H9 (cell line): ENCODE measurements around the gene DNAJC18. TPM values are rescaled to one million over a fixed set of nuclear protein-coding genes. Genes with fewer than 3 reads are reported as not detected.
"Not testable (repeated sequence)": the region's sequence is repeated elsewhere in the genome, so short reads cannot be mapped to it uniquely, and the experiment has no call there.

Source experiments
- DNase-seq: peaks from one replicate; pipeline ENCODE4 v3.0.0-alpha.2; 2017
- H2AFZ ChIP-seq: one replicate; pipeline ENCODE4 v1.6.1; 2013; ENCODE audit warnings: mild to moderate bottlenecking, low read length, control low read depth, moderate library complexity
- H2AK5ac ChIP-seq: 2 replicates; pipeline ENCODE4 v1.6.1; 2013; ENCODE audit warnings: low read length, control low read depth, mixed read lengths; ENCODE audit not compliant: insufficient read length
- H2BK120ac ChIP-seq: one replicate; pipeline ENCODE4 v1.6.1; 2013; ENCODE audit warnings: low read depth, mild to moderate bottlenecking, low read length, control low read depth, inconsistent platforms; ENCODE audit not compliant: poor library complexity, severe bottlenecking
- H2BK12ac ChIP-seq: 2 replicates; pipeline ENCODE4 v1.6.1; 2013; ENCODE audit warnings: low read length, control low read depth, mixed read lengths, low read depth; ENCODE audit not compliant: insufficient read length
- H2BK15ac ChIP-seq: 2 replicates; pipeline ENCODE4 v1.6.1; 2013; ENCODE audit warnings: low read depth, low read length, control low read depth
- H2BK20ac ChIP-seq: one replicate; pipeline ENCODE4 v1.6.1; 2013; ENCODE audit warnings: low read depth, mild to moderate bottlenecking, low read length, control low read depth, inconsistent platforms; ENCODE audit not compliant: poor library complexity, severe bottlenecking
- H2BK5ac ChIP-seq: 2 replicates; pipeline ENCODE4 v1.6.1; 2013; ENCODE audit warnings: low read length, control low read depth, mixed read lengths; ENCODE audit not compliant: insufficient read length
- H3K14ac ChIP-seq: 2 replicates; pipeline ENCODE4 v1.6.1; 2013; ENCODE audit warnings: low read length, control low read depth; ENCODE audit not compliant: insufficient read depth
- H3K18ac ChIP-seq: 2 replicates; pipeline ENCODE4 v1.6.1; 2013; ENCODE audit warnings: low read depth, mild to moderate bottlenecking, mixed read lengths, low read length, control low read depth; ENCODE audit not compliant: insufficient read length
- H3K23ac ChIP-seq: 2 replicates; pipeline ENCODE4 v1.6.1; 2013; ENCODE audit warnings: low read length, control low read depth, mixed read lengths, low read depth; ENCODE audit not compliant: insufficient read length
- H3K23me2 ChIP-seq: 2 replicates; pipeline ENCODE4 v1.6.1; 2013; ENCODE audit warnings: low read depth, mild to moderate bottlenecking, mixed read lengths, low read length, control low read depth; ENCODE audit not compliant: insufficient read length, poor library complexity, severe bottlenecking
- H3K27ac ChIP-seq: 2 replicates; pipeline ENCODE4 v1.5.1; 2013; ENCODE audit warnings: low read length, control low read depth, mixed read lengths, low read depth; ENCODE audit not compliant: insufficient read length
- H3K27me3 ChIP-seq: 2 replicates; pipeline ENCODE4 v1.6.1; 2013; ENCODE audit warnings: low read length, control low read depth, inconsistent platforms; ENCODE audit not compliant: insufficient read depth
- H3K4ac ChIP-seq: 2 replicates; pipeline ENCODE4 v1.6.1; 2013; ENCODE audit warnings: low read depth, mild to moderate bottlenecking, control low read depth, inconsistent platforms, low read length, moderate library complexity
- H3K4me1 ChIP-seq: 2 replicates; pipeline ENCODE4 v1.6.1; 2013; ENCODE audit warnings: low read length, control low read depth, inconsistent platforms; ENCODE audit not compliant: insufficient read depth
- H3K4me2 ChIP-seq: 2 replicates; pipeline ENCODE4 v1.6.1; 2013; ENCODE audit warnings: low read length, control low read depth, mixed read lengths; ENCODE audit not compliant: insufficient read length, insufficient read depth
- H3K56ac ChIP-seq: 2 replicates; pipeline ENCODE4 v1.6.1; 2013; ENCODE audit warnings: low read depth, mild to moderate bottlenecking, mixed read lengths, low read length, control low read depth; ENCODE audit not compliant: insufficient read length
- H3K79me1 ChIP-seq: 2 replicates; pipeline ENCODE4 v1.6.1; 2013; ENCODE audit warnings: low read depth, mild to moderate bottlenecking, moderate library complexity, low read length, control low read depth, inconsistent platforms; ENCODE audit not compliant: insufficient read depth, poor library complexity, severe bottlenecking
- H3K79me2 ChIP-seq: 2 replicates; pipeline ENCODE4 v1.6.1; 2013; ENCODE audit warnings: low read length, control low read depth, inconsistent platforms; ENCODE audit not compliant: insufficient read depth
- H3K9ac ChIP-seq: 2 replicates; pipeline ENCODE4 v1.6.1; 2013; ENCODE audit warnings: low read length, control low read depth, mixed read lengths; ENCODE audit not compliant: insufficient read length; ENCODE audit errors: extremely low read depth
- H3K9me3 ChIP-seq: one replicate; pipeline ENCODE4 v1.6.1; 2013; ENCODE audit warnings: low read depth, low read length, inconsistent platforms; ENCODE audit not compliant: control insufficient read depth
- H3T11ph ChIP-seq: one replicate; pipeline ENCODE4 v1.6.1; 2013; ENCODE audit warnings: mild to moderate bottlenecking, low read length, control low read depth, inconsistent platforms
- H4K20me1 ChIP-seq: one replicate; pipeline ENCODE4 v1.6.1; 2013; ENCODE audit not compliant: control insufficient read depth, insufficient read length, insufficient read depth
- H4K5ac ChIP-seq: 2 replicates; pipeline ENCODE4 v1.6.1; 2013; ENCODE audit warnings: low read depth, mild to moderate bottlenecking, mixed read lengths, low read length, control low read depth; ENCODE audit not compliant: insufficient read length
- H4K8ac ChIP-seq: replicated peaks from 2 replicates; pipeline ENCODE4 v1.6.1; 2013; ENCODE audit warnings: low read length, control low read depth, mixed read lengths, low read depth; ENCODE audit not compliant: insufficient read length
- H4K91ac ChIP-seq: 2 replicates; pipeline ENCODE4 v1.6.1; 2013; ENCODE audit warnings: low read depth, mild to moderate bottlenecking, moderate library complexity, mixed read lengths, low read length, control low read depth; ENCODE audit not compliant: insufficient read length
- H3K27ac Mint-ChIP-seq, 3 experiments: 2 replicates in 2 of 3; 3 replicates in 1 of 3; pipeline ENCODE4 v1.8.0; 2020 to 2021; ENCODE audit warnings: mixed read lengths in 3 of 3, mild to moderate bottlenecking in 1 of 3, moderate library complexity in 1 of 3
- H3K27me3 Mint-ChIP-seq: 2 replicates; pipeline ENCODE4 v1.8.0; 2021; ENCODE audit warnings: low read depth, mild to moderate bottlenecking, moderate library complexity, mixed read lengths
- H3K36me3 Mint-ChIP-seq, 3 experiments: 2 replicates in 2 of 3; 3 replicates in 1 of 3; pipeline ENCODE4 v1.8.0; 2020 to 2021; ENCODE audit warnings: low read depth in 3 of 3, mixed read lengths in 3 of 3; ENCODE audit not compliant: insufficient read depth in 1 of 3
- H3K4me1 Mint-ChIP-seq, 2 experiments: 2 replicates each; pipeline ENCODE4 v1.8.0; 2020; ENCODE audit warnings: mixed read lengths in 2 of 2
- H3K4me3 Mint-ChIP-seq, 2 experiments: 2 replicates in 1 of 2; 3 replicates in 1 of 2; pipeline ENCODE4 v1.8.0; 2020 to 2021; ENCODE audit warnings: mild to moderate bottlenecking in 2 of 2, mixed read lengths in 2 of 2, moderate library complexity in 1 of 2
- H3K9me3 Mint-ChIP-seq, 2 experiments: 2 replicates in 1 of 2; 3 replicates in 1 of 2; pipeline ENCODE4 v1.8.0; 2020; ENCODE audit warnings: mild to moderate bottlenecking in 2 of 2, mixed read lengths in 2 of 2, moderate library complexity in 1 of 2
- WGBS: extraction: QIAGEN DNeasy Blood & Tissue Kit; methylation state at CpG from one replicate; pipeline ENCODE4 v1.1.7; 2013; ENCODE audit warnings: missing lambda C conversion rate, low lambda C conversion rate, mixed read lengths; ENCODE audit not compliant: insufficient read length; ENCODE audit errors: extremely low coverage; 5-methylcytosine and 5-hydroxymethylcytosine counted together
- total RNA-seq: library from RNA; stranded (reverse); gene quantifications from 2 replicates; pipeline ENCODE4 v1.2.1, GENCODE V29; 2021
- TF ChIP-seq, protein P1 (sequence below): fragments of 200-600 bp; sonication (generic); conservative IDR thresholded peaks from 3 replicates; pipeline ENCODE4 v1.8.0; 2021; ENCODE audit warnings: antibody characterized with exemption, mild to moderate bottlenecking

DNAJC18 gene
- total RNA-seq, 1 experiment from 2014 or later = 26.5 TPM

DNA sequence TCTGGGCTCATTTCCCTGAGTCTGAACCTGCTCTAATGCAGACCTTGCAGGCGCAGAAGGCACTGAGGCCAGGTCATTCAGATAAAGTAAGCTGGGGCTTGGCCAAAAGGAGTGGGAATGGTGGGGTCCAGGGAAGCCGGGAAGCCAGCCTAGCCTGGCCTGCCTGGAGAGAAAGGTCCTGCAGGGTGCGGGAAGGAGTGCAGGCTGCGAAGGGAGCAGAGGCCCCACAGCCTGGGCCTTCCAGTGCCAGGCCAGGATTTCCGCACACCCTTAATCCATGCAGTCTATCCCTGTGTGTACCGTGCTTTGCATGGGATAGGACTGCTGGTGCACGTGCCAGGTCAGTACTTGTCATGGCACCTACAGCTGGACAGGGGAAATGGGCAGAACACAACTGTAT, 46.9 kb upstream of the DNAJC18 start:
- Histone ChIP-seq H2BK120ac (no peak overlapping the region), H3K79me1 (no peaks in the 10 kb centered on the region), H3K4me2 (peak overlapping the region; percentile 28), H4K8ac (no peak overlapping the region), H3K56ac (no peak overlapping the region), H4K20me1 (no peaks in the 10 kb centered on the region), H3K14ac (peak overlapping the region; percentile 52; the same call in 1 of the 2 replicates), H2BK15ac (no peak overlapping the region), H3K23me2 (no peaks in the 10 kb centered on the region), H3K27me3 (no peaks in the 10 kb centered on the region), H4K5ac (no peak overlapping the region), H2BK5ac (no peak overlapping the region), H2AK5ac (no peak overlapping the region), H3K18ac (no peak overlapping the region), H3K79me2 (no peaks in the 10 kb centered on the region), H3K9ac (no peak overlapping the region), H2BK12ac (no peak overlapping the region), H4K91ac (no peak overlapping the region), H3K27ac (no peak overlapping the region), H3K9me3 (no peaks in the 10 kb centered on the region), H2BK20ac (no peak overlapping the region), H3T11ph (no peak overlapping the region), H3K4ac (no peak overlapping the region), H3K4me1 (no peaks in the 10 kb centered on the region; the same call in 1 of the 2 replicates), H2AFZ (no peak overlapping the region), H3K23ac (no peak overlapping the region)
- TF ChIP-seq, protein P1, sequence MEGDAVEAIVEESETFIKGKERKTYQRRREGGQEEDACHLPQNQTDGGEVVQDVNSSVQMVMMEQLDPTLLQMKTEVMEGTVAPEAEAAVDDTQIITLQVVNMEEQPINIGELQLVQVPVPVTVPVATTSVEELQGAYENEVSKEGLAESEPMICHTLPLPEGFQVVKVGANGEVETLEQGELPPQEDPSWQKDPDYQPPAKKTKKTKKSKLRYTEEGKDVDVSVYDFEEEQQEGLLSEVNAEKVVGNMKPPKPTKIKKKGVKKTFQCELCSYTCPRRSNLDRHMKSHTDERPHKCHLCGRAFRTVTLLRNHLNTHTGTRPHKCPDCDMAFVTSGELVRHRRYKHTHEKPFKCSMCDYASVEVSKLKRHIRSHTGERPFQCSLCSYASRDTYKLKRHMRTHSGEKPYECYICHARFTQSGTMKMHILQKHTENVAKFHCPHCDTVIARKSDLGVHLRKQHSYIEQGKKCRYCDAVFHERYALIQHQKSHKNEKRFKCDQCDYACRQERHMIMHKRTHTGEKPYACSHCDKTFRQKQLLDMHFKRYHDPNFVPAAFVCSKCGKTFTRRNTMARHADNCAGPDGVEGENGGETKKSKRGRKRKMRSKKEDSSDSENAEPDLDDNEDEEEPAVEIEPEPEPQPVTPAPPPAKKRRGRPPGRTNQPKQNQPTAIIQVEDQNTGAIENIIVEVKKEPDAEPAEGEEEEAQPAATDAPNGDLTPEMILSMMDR = no peak
- no CpG with 5 or more reads among the region's 7 CpGs for WGBS
- H3K27me3 Mint-ChIP-seq = peaks cover 3% of the 10 kb centered on the region; the same call in 1 of the 2 replicates
- H3K36me3 Mint-ChIP-seq = no peaks in the 10 kb centered on the region
- peak overlapping the region in 2 of 3 experiments; percentile 12 to 65; a peak in 3 of 7 replicates for H3K27ac Mint-ChIP-seq
- H3K9me3 Mint-ChIP-seq = no peaks in the 10 kb centered on the region
- peaks cover 12 to 39% of the 10 kb centered on the region in 2 experiments for H3K4me1 Mint-ChIP-seq
- no peak overlapping the region for H3K4me3 Mint-ChIP-seq
- DNase-seq = peak; percentile 59

- H3K14ac ChIP-seq, H3T11ph ChIP-seq, H3K56ac ChIP-seq, H3K9me3 Mint-ChIP-seq, H4K8ac ChIP-seq, H3K27me3 Mint-ChIP-seq, H4K5ac ChIP-seq, H3K18ac ChIP-seq, H2BK120ac ChIP-seq, H3K4me3 Mint-ChIP-seq, H3K27me3 ChIP-seq, H3K79me2 ChIP-seq, H2BK12ac ChIP-seq, H3K4me1 ChIP-seq, H3K79me1 ChIP-seq, H3K23ac ChIP-seq, H3K27ac ChIP-seq, H4K91ac ChIP-seq, DNase-seq, H2BK20ac ChIP-seq, H3K4ac ChIP-seq, H3K9me3 ChIP-seq, H3K23me2 ChIP-seq, H2AK5ac ChIP-seq, H3K36me3 Mint-ChIP-seq, H3K27ac Mint-ChIP-seq, H3K9ac ChIP-seq, H2BK15ac ChIP-seq, H4K20me1 ChIP-seq, H3K4me2 ChIP-seq, H2BK5ac ChIP-seq, H2AFZ ChIP-seq: not testable (repeated sequence)
- no CpG with 5 or more reads among the region's 6 CpGs for WGBS
- H3K4me1 Mint-ChIP-seq = peaks cover 14 to 36% of the 10 kb centered on the region in 2 experiments
These were observed 43.5 kb upstream of the DNAJC18 start for GRCh38 chr5:139482890-139483208.
